ENCODE measurements around the gene REPS1. TPM values are rescaled to one million over a fixed set of nuclear protein-coding genes. Genes with fewer than 3 reads are reported as not detected.

REPS1 gene
- total and polyA plus RNA-seq, 10 donors: 17.2 to 75.7 (median 58.6) TPM

DNA sequence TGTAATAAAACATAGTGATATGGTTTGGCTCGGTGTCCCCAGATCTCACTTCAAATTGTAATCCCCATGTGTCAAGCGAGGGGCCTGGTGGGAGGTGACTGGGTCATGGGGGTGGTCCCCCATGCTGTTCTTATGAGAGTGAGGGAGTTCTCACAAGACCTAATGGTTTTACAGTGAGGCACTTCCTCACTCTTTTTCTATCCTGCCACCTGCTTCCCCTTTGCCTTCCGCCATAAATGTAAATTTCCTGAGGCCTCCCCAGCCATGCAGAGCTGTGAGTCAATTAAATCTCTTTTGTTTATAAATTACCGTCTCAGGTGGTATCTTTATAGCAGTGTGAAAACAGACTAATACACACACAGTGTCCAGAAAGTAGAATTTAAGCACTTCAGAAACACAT is 78.5 kb downstream of the REPS1 start:
- H3K27me3 ChIP-seq (replicated peaks in 1 of 7): no peaks in the 10 kb centered on the region
- no peak for DNase-seq
- intact Hi-C loops (cut with DNase I; ENCODE audit: low total_unique reads): no loop called here
- no peaks in the 10 kb centered on the region for H3K4me1 ChIP-seq
- no peak overlapping the region for H3K27ac ChIP-seq
- H3K4me3 ChIP-seq: no peak overlapping the region
- H3K36me3 ChIP-seq: peaks cover 0 to 100% (median 67%) of the 10 kb centered on the region in 6 donors
- TF ChIP-seq, protein P1, sequence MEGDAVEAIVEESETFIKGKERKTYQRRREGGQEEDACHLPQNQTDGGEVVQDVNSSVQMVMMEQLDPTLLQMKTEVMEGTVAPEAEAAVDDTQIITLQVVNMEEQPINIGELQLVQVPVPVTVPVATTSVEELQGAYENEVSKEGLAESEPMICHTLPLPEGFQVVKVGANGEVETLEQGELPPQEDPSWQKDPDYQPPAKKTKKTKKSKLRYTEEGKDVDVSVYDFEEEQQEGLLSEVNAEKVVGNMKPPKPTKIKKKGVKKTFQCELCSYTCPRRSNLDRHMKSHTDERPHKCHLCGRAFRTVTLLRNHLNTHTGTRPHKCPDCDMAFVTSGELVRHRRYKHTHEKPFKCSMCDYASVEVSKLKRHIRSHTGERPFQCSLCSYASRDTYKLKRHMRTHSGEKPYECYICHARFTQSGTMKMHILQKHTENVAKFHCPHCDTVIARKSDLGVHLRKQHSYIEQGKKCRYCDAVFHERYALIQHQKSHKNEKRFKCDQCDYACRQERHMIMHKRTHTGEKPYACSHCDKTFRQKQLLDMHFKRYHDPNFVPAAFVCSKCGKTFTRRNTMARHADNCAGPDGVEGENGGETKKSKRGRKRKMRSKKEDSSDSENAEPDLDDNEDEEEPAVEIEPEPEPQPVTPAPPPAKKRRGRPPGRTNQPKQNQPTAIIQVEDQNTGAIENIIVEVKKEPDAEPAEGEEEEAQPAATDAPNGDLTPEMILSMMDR (IDR thresholded peaks at IDR 0.05 in 8 of 11, conservative IDR thresholded peaks at IDR 0.05 in 3 of 11): no peak
- TF ChIP-seq POLR2A (IDR thresholded peaks at IDR 0.05) (no peak), POLR2AphosphoS5 (IDR thresholded peaks at IDR 0.05) (no peak)
- WGBS, 5 donors: 73 to 82% (median 77%) methylated on average over 4 of the region's 4 CpGs
- H3K9me3 ChIP-seq: no peaks in the 10 kb centered on the region

DNA sequence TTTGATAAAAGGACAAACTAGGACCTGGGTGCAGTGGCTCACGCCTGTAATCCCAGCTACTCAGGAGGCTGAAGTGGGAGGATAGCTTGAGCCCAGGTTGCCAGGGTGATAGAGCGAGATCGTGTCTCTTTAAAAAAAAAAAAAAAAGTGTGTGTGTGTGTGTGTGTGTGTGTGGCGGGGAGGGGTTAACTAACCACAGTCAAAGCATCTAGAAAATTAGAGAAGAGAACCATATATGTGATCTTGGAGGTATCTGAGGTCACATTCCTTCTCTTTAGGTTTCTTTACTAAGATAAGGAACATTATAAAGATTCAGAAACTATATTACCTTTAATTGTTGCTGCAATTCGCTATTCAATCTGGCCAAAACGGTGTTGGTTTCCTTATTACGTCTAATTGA is 80.9 kb downstream of the REPS1 start:
- H3K4me3 ChIP-seq: no peak overlapping the region
- no peak for DNase-seq
- no peaks in the 10 kb centered on the region for H3K27me3 ChIP-seq (replicated peaks in 1 of 7)
- peaks cover 0 to 100% (median 64%) of the 10 kb centered on the region in 6 donors for H3K36me3 ChIP-seq
- WGBS, 5 donors: 81 to 89% (median 85%) methylated on average over 7 of the region's 7 CpGs
- no peaks in the 10 kb centered on the region for H3K9me3 ChIP-seq
- intact Hi-C loops (cut with DNase I; ENCODE audit: low total_unique reads): no loop called here
- TF ChIP-seq, protein P1 (IDR thresholded peaks at IDR 0.05 in 8 of 11, conservative IDR thresholded peaks at IDR 0.05 in 3 of 11): no peak
- no peak for TF ChIP-seq POLR2A (IDR thresholded peaks at IDR 0.05)
- no peak for TF ChIP-seq POLR2AphosphoS5 (IDR thresholded peaks at IDR 0.05)
- no peaks in the 10 kb centered on the region for H3K4me1 ChIP-seq
- no peak overlapping the region for H3K27ac ChIP-seq

DNA sequence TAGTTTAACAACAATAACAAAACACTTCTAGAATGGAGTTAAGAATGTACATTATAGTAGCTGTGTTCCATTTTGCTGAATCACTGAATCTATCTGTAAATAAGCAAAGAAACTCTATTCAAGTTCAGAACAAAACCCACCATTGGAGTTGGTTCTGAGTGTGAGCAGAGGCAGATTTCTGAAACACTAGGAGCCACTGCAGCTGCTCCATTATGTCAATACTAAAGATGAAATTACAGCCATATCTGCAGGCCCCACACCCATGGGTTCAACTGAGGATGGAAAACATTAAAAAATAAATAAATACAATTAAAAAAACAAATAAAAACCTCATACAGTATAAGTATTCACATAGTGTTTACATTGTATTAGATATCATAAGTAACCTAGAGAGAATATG is 91.0 kb downstream of the REPS1 start:
- Histone ChIP-seq H3K4me3 (no peak overlapping the region), H3K9me3 (no peaks in the 10 kb centered on the region), H3K4me1 (no peaks in the 10 kb centered on the region), H3K27ac (no peak overlapping the region), H3K27me3 (replicated peaks in 1 of 7) (no peaks in the 10 kb centered on the region), H3K36me3 (peaks cover 0 to 65% (median 12%) of the 10 kb centered on the region in 6 donors)
- no peak for DNase-seq
- TF ChIP-seq POLR2AphosphoS5 (IDR thresholded peaks at IDR 0.05) (no peak), POLR2A (IDR thresholded peaks at IDR 0.05) (no peak)
- TF ChIP-seq, protein P1 (IDR thresholded peaks at IDR 0.05 in 8 of 11, conservative IDR thresholded peaks at IDR 0.05 in 3 of 11): no peak
- intact Hi-C loops (cut with DNase I; ENCODE audit: low total_unique reads): no loop called here

DNA sequence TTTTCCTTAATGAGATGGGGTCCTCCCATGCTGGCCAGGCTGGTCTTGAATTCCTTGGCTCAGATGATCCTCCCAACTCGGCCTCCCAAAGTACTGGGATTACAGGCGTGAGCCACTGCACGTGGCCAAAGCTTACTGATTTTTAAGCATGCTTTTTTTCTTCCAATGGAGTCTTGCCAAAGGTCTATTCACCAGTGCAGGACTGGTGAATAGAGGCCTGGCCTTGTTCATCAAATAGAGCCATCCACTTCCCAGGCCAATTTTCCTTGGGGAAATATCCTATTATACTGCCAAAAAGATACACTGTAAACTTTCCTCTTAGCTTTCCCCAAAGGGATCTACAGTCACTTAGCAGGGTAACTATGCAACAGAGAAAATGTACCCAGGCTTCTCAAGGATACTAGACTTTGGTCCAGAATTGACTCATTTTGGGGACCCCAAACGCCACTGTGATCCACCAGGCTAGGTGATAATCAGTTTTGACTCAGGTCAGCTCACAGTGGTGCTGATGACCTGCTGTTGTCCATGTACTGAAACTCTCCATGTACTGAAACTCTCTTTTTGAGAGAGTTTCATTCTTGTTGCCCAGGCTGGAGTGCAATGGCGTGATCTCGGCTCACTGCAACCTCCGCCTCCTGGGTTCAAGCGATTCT is 91.8 kb downstream of the REPS1 start:
- 92 to 95% (median 94%) methylated on average over 8 of the region's 8 CpGs for WGBS, 5 donors
- no peak for DNase-seq
- Histone ChIP-seq H3K4me3 (no peak overlapping the region), H3K27me3 (replicated peaks in 1 of 7) (no peaks in the 10 kb centered on the region), H3K4me1 (no peaks in the 10 kb centered on the region), H3K36me3 (peaks cover 0 to 57% (median 12%) of the 10 kb centered on the region in 6 donors), H3K27ac (no peak overlapping the region), H3K9me3 (peaks cover 0 to 2% (median 0%) of the 10 kb centered on the region in 8 donors)
- no peak for TF ChIP-seq POLR2A (IDR thresholded peaks at IDR 0.05)
- intact Hi-C loops (cut with DNase I; ENCODE audit: low total_unique reads): no loop called here

Measured in spleen (tissue), 11 donors.